Heart left ventricle (tissue), 16 donors: ENCODE results near the gene ZNF750. TPM values are rescaled to one million over a fixed set of nuclear protein-coding genes. Genes with fewer than 3 reads are reported as not detected.

Source experiments
- ATAC-seq, 4 donors: fragments of 200-7000 bp; cut with Tn5 transposase; one replicate each; pipeline ENCODE4 v1.9.1; 2020 to 2022; ENCODE audit warnings: moderate library complexity in 4 of 4, mild to moderate bottlenecking in 3 of 4, moderate number of reproducible peaks in 1 of 4
- DNase-seq, 5 donors: peaks; one replicate each; pipeline ENCODE4 v3.0.0-alpha.2; 2020
- H3K27ac ChIP-seq, 12 donors: fragments of 200-600 bp; sonication (generic) in 4 of 12; one replicate each; pipeline versions ENCODE4 v1.5.0 to v1.8.0; 2016 to 2022; ENCODE audit warnings: mild to moderate bottlenecking in 2 of 12
- H3K27me3 ChIP-seq, 9 donors: fragments of 200-600 bp; sonication (generic) in 2 of 9; one replicate each; pipeline versions ENCODE4 v1.5.1 to v1.8.0; 2016 to 2022; ENCODE audit warnings: mild to moderate bottlenecking in 3 of 9
- H3K36me3 ChIP-seq, 9 donors: fragments of 200-600 bp; sonication (generic) in 2 of 9; one replicate each; pipeline versions ENCODE4 v1.5.0 to v1.8.0; 2018 to 2022; ENCODE audit warnings: mild to moderate bottlenecking in 2 of 9
- H3K4me1 ChIP-seq, 12 donors: fragments of 200-600 bp; sonication (generic) in 4 of 12; one replicate each; pipeline versions ENCODE4 v1.5.0 to v1.8.0; 2016 to 2022; ENCODE audit warnings: mild to moderate bottlenecking in 3 of 12
- H3K4me3 ChIP-seq, 12 donors: fragments of 200-600 bp; sonication (generic) in 4 of 12; one replicate each; pipeline versions ENCODE4 v1.5.0 to v1.8.0; 2017 to 2022; ENCODE audit warnings: mild to moderate bottlenecking in 9 of 12, moderate library complexity in 4 of 12
- H3K9me3 ChIP-seq, 12 donors: fragments of 200-600 bp; sonication (generic) in 4 of 12; one replicate each; pipeline versions ENCODE4 v1.5.0 to v1.8.0; 2016 to 2022; ENCODE audit warnings: mild to moderate bottlenecking in 1 of 12
- CTCF ChIP-seq, 12 donors: fragments of 200-600 bp; sonication (generic) in 4 of 12; IDR thresholded peaks; one replicate each; pipeline versions ENCODE4 v1.5.0 to v1.8.0; 2018 to 2022; ENCODE audit warnings: antibody characterized with exemption in 12 of 12, mild to moderate bottlenecking in 5 of 12
- POLR2A ChIP-seq, 2 donors: fragments of 450-650 bp; IDR thresholded peaks; one replicate each; pipeline ENCODE4 v1.6.1; 2017; ENCODE audit warnings: antibody characterized with exemption in 2 of 2, mild to moderate bottlenecking in 2 of 2, moderate library complexity in 2 of 2
- WGBS, 4 donors: extraction: QIAGEN DNeasy Blood & Tissue Kit in 2 of 4; methylation state at CpG; one replicate each; pipeline versions ENCODE4 v1.1.5 to v1.1.7; 2013 to 2018; 5-methylcytosine and 5-hydroxymethylcytosine counted together
- intact Hi-C, 10 donors: fragments of 100-400 bp; cut with DNase I; formaldehyde crosslinking; loops; one replicate each; pipeline versions ENCODE4 v1.11.1 to v1.14.2; 2022
- polyA plus RNA-seq, 2 donors: library from polyadenylated mRNA; stranded (reverse); fragments of 200-250 nt; gene quantifications; one replicate each; pipeline ENCODE4 v1.2.3, GENCODE V29; 2013
- total RNA-seq, 9 donors: library from RNA; depleted of rRNA in 2 of 9; stranded (reverse); fragments of >200 nt in 2 of 9; fragmentation: NEBNext Ultra II Directional in 3 of 9; extraction: Animal tissue kit (Norgen Biotek cat#: 25700) in 3 of 9; gene quantifications; one replicate each; pipeline versions ENCODE4 v1.1.0 to v1.2.4, GENCODE V29; 2016 to 2023
- donor health status: ischemic (EF 13 %, LVEDD 7.1; RV severe dilation, severe dysfunction).
- donor health status: healthy with polysubstance abuse.
- donor health status: DM: no; HTN: yes; CAD: no.
- donor health status: DM: no; HTN: no; CAD: no.
- donor health status: ischemic (EF 25% LVEDD 6.9; RV normal size, moderate dysfunction).
- donor health status: ischemic (EF 25% LVEDD 5.7; RV mildly dilated, moderate dysfunction).
- donor health status: healthy.
- donor health status: DM: yes; HTN: yes; CAD: no.
- donor health status: ischemic (EF 35%, LVEDD 5.7; RV mildly dilated, moderate dysfunction).
- donor health status: nonischemic (EF 11% LVEDD 7.7; RV severe dilation, severe dysfunction).
- donor health status: DM: yes; HTN: yes; CAD: no.
- donor health status: PGD.
- donor health status: ischemic (EF 29% LVEDD 5.4; RV normal size, mild dysfunction).
- donor health status: nonischemic (EF 23%, LVEDD 6.1; RV moderate dilation, normal function).

Gene ZNF750
- total and polyA plus RNA-seq, 11 donors = 0.08 to 0.38 (median 0.24) TPM; not detected in 7

DNA sequence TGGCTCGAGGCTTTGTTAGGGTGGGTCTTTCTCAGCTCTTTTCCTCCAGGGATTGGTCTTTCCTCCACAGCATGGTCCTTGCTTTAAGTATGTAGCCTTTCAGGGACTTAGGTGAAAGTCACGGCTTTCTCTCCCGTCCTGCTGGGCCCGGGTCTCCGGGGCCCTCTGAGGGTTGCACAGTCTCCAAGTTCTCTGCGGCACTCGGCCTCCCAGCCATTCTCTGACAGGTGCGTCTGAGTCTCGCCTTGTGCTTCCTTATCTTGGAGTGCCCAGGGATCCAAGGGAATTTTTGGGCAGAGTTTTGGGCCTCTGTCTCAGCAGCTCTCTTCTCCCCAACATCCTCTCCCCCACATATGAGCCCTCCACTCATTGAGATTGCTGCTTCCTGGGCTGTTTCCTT is 36.6 kb downstream of the ZNF750 start:
- WGBS, 4 donors = 84 to 98% (median 90%) methylated on average over 8 to 9 of the region's 9 CpGs
- ATAC-seq (no peak), DNase-seq (peak in 2 of 5 donors; percentile 11 to 28)
- Histone ChIP-seq H3K27me3 (no peaks in the 10 kb centered on the region), H3K9me3 (no peaks in the 10 kb centered on the region), H3K4me3 (no peak overlapping the region), H3K4me1 (peaks cover 7 to 47% (median 30%) of the 10 kb centered on the region in 12 donors), H3K36me3 (peaks cover 0 to 36% (median 26%) of the 10 kb centered on the region in 9 donors), H3K27ac (no peak overlapping the region)
- TF ChIP-seq POLR2A (IDR thresholded peaks at IDR 0.05) (no peak), CTCF (IDR thresholded peaks at IDR 0.05) (no peak)
- intact Hi-C loops = loop anchor here in 1 of 10 donors (10.0 kb wide), 1 partner anchor 72 kb away; no protein-coding TSS in a partner anchor

GRCh38 chr17:82802075-82802780 is 37.6 kb downstream of the ZNF750 start:
- DNase-seq (peak in 2 of 5 donors; percentile 21 to 26), ATAC-seq (no peak)
- TF ChIP-seq CTCF (IDR thresholded peaks at IDR 0.05) (no peak), POLR2A (IDR thresholded peaks at IDR 0.05) (no peak)
- Histone ChIP-seq H3K36me3 (peaks cover 0 to 31% (median 20%) of the 10 kb centered on the region in 9 donors), H3K27me3 (no peaks in the 10 kb centered on the region), H3K4me1 (peaks cover 3 to 40% (median 28%) of the 10 kb centered on the region in 12 donors), H3K27ac (peak overlapping the region in 4 of 12 donors; percentile 4 to 58 (median 18)), H3K9me3 (no peaks in the 10 kb centered on the region), H3K4me3 (peak overlapping the region in 3 of 12 donors; percentile 19 to 32 (median 26))
- WGBS, 4 donors = 82 to 95% (median 88%) methylated on average over 15 to 17 of the region's 17 CpGs
- intact Hi-C loops = loop anchor here in 1 of 10 donors (10.0 kb wide), 1 partner anchor 73 kb away; no protein-coding TSS in a partner anchor

DNA sequence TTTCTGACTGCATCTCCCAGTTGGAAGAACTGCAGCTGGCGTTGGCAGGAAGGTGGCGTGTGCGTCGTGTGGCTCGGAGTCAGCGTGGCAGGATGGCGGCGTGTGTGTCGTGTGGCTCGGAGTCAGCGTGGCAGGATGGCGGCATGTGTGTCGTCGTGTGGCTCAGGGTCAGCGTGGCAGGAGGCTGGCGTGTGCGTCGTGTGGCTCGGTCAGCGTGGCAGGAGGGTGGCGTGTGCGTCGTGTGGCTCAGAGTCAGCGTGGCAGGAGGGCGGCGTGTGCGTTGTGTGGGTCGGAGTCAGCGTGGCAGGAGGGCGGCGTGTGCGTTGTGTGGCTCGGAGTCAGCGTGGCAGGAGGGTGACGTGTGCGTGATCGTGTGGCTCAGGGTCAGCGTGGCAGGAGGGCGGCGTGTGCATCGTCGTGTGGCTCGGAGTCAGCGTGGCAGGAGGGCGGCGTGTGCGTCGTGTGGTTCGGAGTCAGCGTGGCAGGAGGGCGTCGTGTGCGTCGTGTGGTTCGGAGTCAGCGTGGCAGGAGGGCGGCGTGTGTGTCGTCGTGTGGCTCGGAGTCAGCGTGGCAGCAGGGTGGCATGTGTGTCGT is 38.3 kb downstream of the ZNF750 start:
- DNase-seq (peak in 2 of 5 donors; percentile 5 to 42), ATAC-seq (no peak)
- Histone ChIP-seq H3K4me1 (peaks cover 3 to 35% (median 20%) of the 10 kb centered on the region in 12 donors), H3K36me3 (peaks cover 0 to 26% (median 14%) of the 10 kb centered on the region in 9 donors), H3K4me3 (no peak overlapping the region), H3K9me3 (no peaks in the 10 kb centered on the region), H3K27ac (no peak overlapping the region), H3K27me3 (no peaks in the 10 kb centered on the region)
- 95 to 97% (median 96%) methylated on average over 63 of the region's 63 CpGs for WGBS, 4 donors
- TF ChIP-seq POLR2A (IDR thresholded peaks at IDR 0.05) (no peak), CTCF (IDR thresholded peaks at IDR 0.05) (no peak)
- intact Hi-C loops = loop anchor here in 1 of 10 donors (10.0 kb wide), 1 partner anchor 73 kb away; no protein-coding TSS in a partner anchor

DNA sequence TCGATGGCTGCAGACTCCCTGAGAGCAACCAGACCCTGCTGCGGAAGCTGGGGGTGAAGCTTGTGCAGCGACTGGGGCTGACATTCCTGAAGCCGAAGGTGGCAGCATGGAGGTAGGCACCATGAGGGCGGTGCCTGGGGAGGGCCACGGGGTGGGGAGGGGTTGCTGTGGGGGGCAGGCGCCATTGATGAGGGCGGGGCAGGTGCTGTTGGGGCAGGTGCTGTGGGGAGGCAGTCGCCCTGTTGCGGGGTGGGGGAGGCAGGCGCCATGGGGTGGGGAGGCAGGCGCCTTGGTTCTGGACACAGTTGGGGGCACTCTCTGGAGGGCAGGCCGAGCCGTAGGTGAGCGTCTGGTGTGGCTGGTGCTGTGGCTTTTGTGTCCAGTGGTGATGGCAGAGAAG is 38.9 kb downstream of the ZNF750 start:
- no peak overlapping the region for H3K27ac ChIP-seq
- intact Hi-C loops = loop anchor here in 1 of 10 donors (10.0 kb wide), 1 partner anchor 74 kb away; no protein-coding TSS in a partner anchor
- WGBS, 4 donors = 93 to 99% (median 97%) methylated on average over 13 to 15 of the region's 15 CpGs
- H3K4me3 ChIP-seq = no peak overlapping the region
- TF ChIP-seq POLR2A (IDR thresholded peaks at IDR 0.05) (no peak), CTCF (IDR thresholded peaks at IDR 0.05) (no peak)
- H3K9me3 ChIP-seq = no peaks in the 10 kb centered on the region
- peaks cover 0 to 32% (median 11%) of the 10 kb centered on the region in 9 donors for H3K36me3 ChIP-seq
- DNase-seq (peak in 1 of 5 donors; percentile 11), ATAC-seq (no peak)
- H3K4me1 ChIP-seq = peaks cover 0 to 29% (median 15%) of the 10 kb centered on the region in 12 donors
- H3K27me3 ChIP-seq = no peaks in the 10 kb centered on the region
